Gastrocnemius medialis (tissue), 4 donors: Measurements from ENCODE around the gene CNTLN.

Source experiments
- POLR2A ChIP-seq, 2 donors: fragments of 450-650 bp; IDR thresholded peaks; one replicate each; pipeline ENCODE4 v1.6.1; 2017; ENCODE audit warnings: antibody characterized with exemption in 2 of 2, mild to moderate bottlenecking in 2 of 2, moderate library complexity in 2 of 2
- TF ChIP-seq, protein P1 (sequence below), 5 experiments: fragments of 450-650 bp in 3 of 5; fragments of 200-600 bp in 2 of 5; sonication (generic) in 2 of 5; IDR thresholded peaks in 4 of 5; conservative IDR thresholded peaks in 1 of 5; 1 replicate in 4 of 5; 2 replicates in 1 of 5; pipeline ENCODE4 v1.5.1; 2016 to 2019; ENCODE audit warnings: antibody characterized with exemption in 5 of 5, mild to moderate bottlenecking in 3 of 5, moderate library complexity in 3 of 5

GRCh38 chr9:17251100-17251499 lies 116.3 kb downstream of the CNTLN start:
- TF ChIP-seq POLR2A (IDR thresholded peaks at IDR 0.05), result no peak
- TF ChIP-seq, protein P1, sequence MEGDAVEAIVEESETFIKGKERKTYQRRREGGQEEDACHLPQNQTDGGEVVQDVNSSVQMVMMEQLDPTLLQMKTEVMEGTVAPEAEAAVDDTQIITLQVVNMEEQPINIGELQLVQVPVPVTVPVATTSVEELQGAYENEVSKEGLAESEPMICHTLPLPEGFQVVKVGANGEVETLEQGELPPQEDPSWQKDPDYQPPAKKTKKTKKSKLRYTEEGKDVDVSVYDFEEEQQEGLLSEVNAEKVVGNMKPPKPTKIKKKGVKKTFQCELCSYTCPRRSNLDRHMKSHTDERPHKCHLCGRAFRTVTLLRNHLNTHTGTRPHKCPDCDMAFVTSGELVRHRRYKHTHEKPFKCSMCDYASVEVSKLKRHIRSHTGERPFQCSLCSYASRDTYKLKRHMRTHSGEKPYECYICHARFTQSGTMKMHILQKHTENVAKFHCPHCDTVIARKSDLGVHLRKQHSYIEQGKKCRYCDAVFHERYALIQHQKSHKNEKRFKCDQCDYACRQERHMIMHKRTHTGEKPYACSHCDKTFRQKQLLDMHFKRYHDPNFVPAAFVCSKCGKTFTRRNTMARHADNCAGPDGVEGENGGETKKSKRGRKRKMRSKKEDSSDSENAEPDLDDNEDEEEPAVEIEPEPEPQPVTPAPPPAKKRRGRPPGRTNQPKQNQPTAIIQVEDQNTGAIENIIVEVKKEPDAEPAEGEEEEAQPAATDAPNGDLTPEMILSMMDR (IDR thresholded peaks at IDR 0.05 in 4 of 5, conservative IDR thresholded peaks at IDR 0.05 in 1 of 5), result no peak
